ENCODE data around the gene GTF3A.

Gene GTF3A

GRCh38 chr13:27406178-27406939 is 18.1 kb upstream of the GTF3A start:
- Histone ChIP-seq H3K9me3 (replicated peaks; ENCODE audit: low read length) (no peaks in the 10 kb centered on the region), H3K4me2 (ENCODE audit: low read length) (no peak overlapping the region), H3K4me3 (ENCODE audit: low read length) (no peak overlapping the region), H3K9ac (ENCODE audit: low read depth, low read length) (no peak overlapping the region), H3K4me1 (ENCODE audit: control insufficient read depth, insufficient read depth, low read length) (peaks cover 14% of the 10 kb centered on the region), H3K27me3 (ENCODE audit: control insufficient read depth, insufficient read depth, low read length) (peaks cover 24% of the 10 kb centered on the region), H3K36me3 (ENCODE audit: insufficient read depth, low read length) (no peaks in the 10 kb centered on the region)

- H3K4me2 ChIP-seq (ENCODE audit: low read length) = no peak overlapping the region
- H3K36me3 ChIP-seq (ENCODE audit: insufficient read depth, low read length) = no peaks in the 10 kb centered on the region
- peaks cover 34% of the 10 kb centered on the region for H3K27me3 ChIP-seq (ENCODE audit: control insufficient read depth, insufficient read depth, low read length)
- no peak overlapping the region for H3K9ac ChIP-seq (ENCODE audit: low read depth, low read length)
- peaks cover 10% of the 10 kb centered on the region for H3K4me1 ChIP-seq (ENCODE audit: control insufficient read depth, insufficient read depth, low read length)
- no peak overlapping the region for H3K4me3 ChIP-seq (ENCODE audit: low read length)
- no peaks in the 10 kb centered on the region for H3K9me3 ChIP-seq (replicated peaks; ENCODE audit: low read length)
Observed at GRCh38 chr13:27408074-27408473, 16.3 kb upstream of the GTF3A start.

GRCh38 chr13:27409013-27409412 is 15.4 kb upstream of the GTF3A start:
- H3K4me1 ChIP-seq (ENCODE audit: control insufficient read depth, insufficient read depth, low read length) = peaks cover 1% of the 10 kb centered on the region
- no peaks in the 10 kb centered on the region for H3K9me3 ChIP-seq (replicated peaks; ENCODE audit: low read length)
- H3K27me3 ChIP-seq (ENCODE audit: control insufficient read depth, insufficient read depth, low read length) = peaks cover 40% of the 10 kb centered on the region
- H3K36me3 ChIP-seq (ENCODE audit: insufficient read depth, low read length) = no peaks in the 10 kb centered on the region
- H3K4me3 ChIP-seq (ENCODE audit: low read length) = no peak overlapping the region
- no peak overlapping the region for H3K4me2 ChIP-seq (ENCODE audit: low read length)
- no peak overlapping the region for H3K9ac ChIP-seq (ENCODE audit: low read depth, low read length)

GRCh38 chr13:27411341-27411740 is 13.1 kb upstream of the GTF3A start:
- Histone ChIP-seq H3K27me3 (ENCODE audit: control insufficient read depth, insufficient read depth, low read length) (peaks cover 60% of the 10 kb centered on the region), H3K9me3 (replicated peaks; ENCODE audit: low read length) (no peaks in the 10 kb centered on the region), H3K4me2 (ENCODE audit: low read length) (no peak overlapping the region), H3K4me1 (ENCODE audit: control insufficient read depth, insufficient read depth, low read length) (no peaks in the 10 kb centered on the region), H3K36me3 (ENCODE audit: insufficient read depth, low read length) (no peaks in the 10 kb centered on the region), H3K4me3 (ENCODE audit: low read length) (no peak overlapping the region), H3K9ac (ENCODE audit: low read depth, low read length) (no peak overlapping the region)

GRCh38 chr13:27415116-27415515 is 9.3 kb upstream of the GTF3A start:
- H3K9ac ChIP-seq (ENCODE audit: low read depth, low read length) = no peak overlapping the region
- H3K27me3 ChIP-seq (ENCODE audit: control insufficient read depth, insufficient read depth, low read length) = peaks cover 65% of the 10 kb centered on the region
- H3K4me3 ChIP-seq (ENCODE audit: low read length) = no peak overlapping the region
- no peaks in the 10 kb centered on the region for H3K36me3 ChIP-seq (ENCODE audit: insufficient read depth, low read length)
- H3K4me2 ChIP-seq (ENCODE audit: low read length) = no peak overlapping the region
- no peaks in the 10 kb centered on the region for H3K4me1 ChIP-seq (ENCODE audit: control insufficient read depth, insufficient read depth, low read length)
- H3K9me3 ChIP-seq (replicated peaks; ENCODE audit: low read length) = no peaks in the 10 kb centered on the region

GRCh38 chr13:27419328-27419727 is 5.1 kb upstream of the GTF3A start:
- no peak overlapping the region for H3K4me2 ChIP-seq (ENCODE audit: low read length)
- peaks cover 45% of the 10 kb centered on the region for H3K27me3 ChIP-seq (ENCODE audit: control insufficient read depth, insufficient read depth, low read length)
- peaks cover 5% of the 10 kb centered on the region for H3K4me1 ChIP-seq (ENCODE audit: control insufficient read depth, insufficient read depth, low read length)
- no peaks in the 10 kb centered on the region for H3K36me3 ChIP-seq (ENCODE audit: insufficient read depth, low read length)
- H3K9ac ChIP-seq (ENCODE audit: low read depth, low read length) = no peak overlapping the region
- H3K9me3 ChIP-seq (replicated peaks; ENCODE audit: low read length) = no peaks in the 10 kb centered on the region
- no peak overlapping the region for H3K4me3 ChIP-seq (ENCODE audit: low read length)

GRCh38 chr13:27421101-27421871 is 3.1 kb upstream of the GTF3A start:
- Histone ChIP-seq H3K36me3 (ENCODE audit: insufficient read depth, low read length) (no peaks in the 10 kb centered on the region), H3K9ac (ENCODE audit: low read depth, low read length) (no peak overlapping the region), H3K27me3 (ENCODE audit: control insufficient read depth, insufficient read depth, low read length) (peaks cover 26% of the 10 kb centered on the region), H3K4me3 (ENCODE audit: low read length) (no peak overlapping the region), H3K9me3 (replicated peaks; ENCODE audit: low read length) (no peaks in the 10 kb centered on the region), H3K4me1 (ENCODE audit: control insufficient read depth, insufficient read depth, low read length) (peaks cover 18% of the 10 kb centered on the region), H3K4me2 (ENCODE audit: low read length) (no peak overlapping the region)

GRCh38 chr13:27423333-27423732 is 1.1 kb upstream of the GTF3A start:
- Histone ChIP-seq H3K4me3 (ENCODE audit: low read length) (no peak overlapping the region), H3K9me3 (replicated peaks; ENCODE audit: low read length) (no peaks in the 10 kb centered on the region), H3K36me3 (ENCODE audit: insufficient read depth, low read length) (peaks cover 15% of the 10 kb centered on the region), H3K4me1 (ENCODE audit: control insufficient read depth, insufficient read depth, low read length) (peaks cover 30% of the 10 kb centered on the region), H3K4me2 (ENCODE audit: low read length) (peak overlapping the region; percentile 96), H3K9ac (ENCODE audit: low read depth, low read length) (no peak overlapping the region), H3K27me3 (ENCODE audit: control insufficient read depth, insufficient read depth, low read length) (peaks cover 10% of the 10 kb centered on the region)

- H3K27me3 ChIP-seq (ENCODE audit: control insufficient read depth, insufficient read depth, low read length) = no peaks in the 10 kb centered on the region
- H3K4me1 ChIP-seq (ENCODE audit: control insufficient read depth, insufficient read depth, low read length) = peaks cover 30% of the 10 kb centered on the region
- H3K4me2 ChIP-seq (ENCODE audit: low read length) = peak overlapping the region; percentile 96
- H3K9me3 ChIP-seq (replicated peaks; ENCODE audit: low read length) = no peaks in the 10 kb centered on the region
- peak overlapping the region; percentile 87 for H3K4me3 ChIP-seq (ENCODE audit: low read length)
- H3K36me3 ChIP-seq (ENCODE audit: insufficient read depth, low read length) = peaks cover 35% of the 10 kb centered on the region
- H3K9ac ChIP-seq (ENCODE audit: low read depth, low read length) = peak overlapping the region; percentile 86
Observed at GRCh38 chr13:27425158-27425917, 919 bp downstream of the GTF3A start.

GRCh38 chr13:27425918-27426630 is 1.7 kb downstream of the GTF3A start:
- Histone ChIP-seq H3K9ac (ENCODE audit: low read depth, low read length) (peak overlapping the region; percentile 86), H3K9me3 (replicated peaks; ENCODE audit: low read length) (no peaks in the 10 kb centered on the region), H3K4me2 (ENCODE audit: low read length) (peak overlapping the region; percentile 96), H3K4me1 (ENCODE audit: control insufficient read depth, insufficient read depth, low read length) (peaks cover 30% of the 10 kb centered on the region), H3K36me3 (ENCODE audit: insufficient read depth, low read length) (peaks cover 43% of the 10 kb centered on the region), H3K27me3 (ENCODE audit: control insufficient read depth, insufficient read depth, low read length) (no peaks in the 10 kb centered on the region), H3K4me3 (ENCODE audit: low read length) (peak overlapping the region; percentile 87)

GRCh38 chr13:27427641-27428040 is 3.2 kb downstream of the GTF3A start:
- peaks cover 30% of the 10 kb centered on the region for H3K4me1 ChIP-seq (ENCODE audit: control insufficient read depth, insufficient read depth, low read length)

More at GRCh38 chr13:27427641-27428040, 3.2 kb downstream of the GTF3A start:
- Histone ChIP-seq H3K9ac (ENCODE audit: low read depth, low read length) (no peak overlapping the region), H3K9me3 (replicated peaks; ENCODE audit: low read length) (no peaks in the 10 kb centered on the region), H3K4me3 (ENCODE audit: low read length) (no peak overlapping the region), H3K4me2 (ENCODE audit: low read length) (no peak overlapping the region), H3K27me3 (ENCODE audit: control insufficient read depth, insufficient read depth, low read length) (no peaks in the 10 kb centered on the region), H3K36me3 (ENCODE audit: insufficient read depth, low read length) (peaks cover 57% of the 10 kb centered on the region)

Data from skeletal muscle satellite cell (primary cell).